Hepatocyte (in vitro differentiated cells): Measurements from ENCODE around the gene OOEP. TPM values are rescaled to one million over a fixed set of nuclear protein-coding genes. Genes with fewer than 3 reads are reported as not detected.

Experiments
- DNase-seq: peaks from one replicate; pipeline ENCODE4 v3.0.0-alpha.2; 2016; ENCODE audit warnings: low spot score
- H2AFZ ChIP-seq: fragments of 200-600 bp; sonication (generic); 2 replicates; pipeline ENCODE4 v1.6.0; 2016; ENCODE audit warnings: antibody characterized with exemption, mild to moderate bottlenecking
- H3K27ac ChIP-seq: fragments of 200-600 bp; sonication (generic); 2 replicates; pipeline ENCODE4 v1.5.1; 2016; ENCODE audit warnings: mild to moderate bottlenecking
- H3K27me3 ChIP-seq: fragments of 200-600 bp; sonication (generic); 2 replicates; pipeline ENCODE4 v1.6.1; 2016
- H3K36me3 ChIP-seq: fragments of 200-600 bp; sonication (generic); replicated peaks from 2 replicates; pipeline ENCODE4 v1.5.1; 2016; ENCODE audit warnings: low read depth; ENCODE audit not compliant: insufficient read depth
- H3K4me1 ChIP-seq: fragments of 200-600 bp; sonication (generic); 2 replicates; pipeline ENCODE4 v1.5.1; 2016; ENCODE audit warnings: mild to moderate bottlenecking, moderate library complexity; ENCODE audit not compliant: insufficient read depth
- H3K4me2 ChIP-seq: fragments of 200-600 bp; sonication (generic); 2 replicates; pipeline ENCODE4 v1.6.0; 2016
- H3K4me3 ChIP-seq: fragments of 200-600 bp; sonication (generic); 2 replicates; pipeline ENCODE4 v1.5.1; 2016; ENCODE audit warnings: mild to moderate bottlenecking
- H3K79me2 ChIP-seq: fragments of 200-600 bp; sonication (generic); 2 replicates; pipeline ENCODE4 v1.6.0; 2017; ENCODE audit warnings: mild to moderate bottlenecking
- H3K9me2 ChIP-seq: fragments of 200-600 bp; sonication (generic); replicated peaks from 2 replicates; pipeline ENCODE4 v1.6.0; 2017; ENCODE audit warnings: mild to moderate bottlenecking; ENCODE audit not compliant: insufficient read depth
- H3K9me3 ChIP-seq: fragments of 200-600 bp; sonication (generic); 2 replicates; pipeline ENCODE4 v1.5.1; 2016; ENCODE audit warnings: low read depth, mild to moderate bottlenecking
- H4K20me1 ChIP-seq: fragments of 200-600 bp; sonication (generic); 2 replicates; pipeline ENCODE4 v1.6.0; 2016; ENCODE audit warnings: mild to moderate bottlenecking; ENCODE audit not compliant: insufficient read depth, poor library complexity, severe bottlenecking
- CTCF ChIP-seq: fragments of 200-600 bp; sonication (generic); IDR thresholded peaks from 2 replicates; pipeline ENCODE4 v1.5.1; 2016; ENCODE audit warnings: antibody characterized with exemption, mild to moderate bottlenecking; ENCODE audit not compliant: poor library complexity
- EZH2 ChIP-seq: fragments of 200-600 bp; sonication (generic); IDR thresholded peaks from 2 replicates; pipeline ENCODE4 v1.6.1; 2016; ENCODE audit warnings: antibody characterized with exemption, mild to moderate bottlenecking, borderline replicate concordance
- EZH2phosphoT487 ChIP-seq: fragments of 200-600 bp; sonication (generic); IDR thresholded peaks from one replicate; pipeline ENCODE4 v1.6.1; 2018; ENCODE audit warnings: antibody characterized with exemption, mild to moderate bottlenecking, low read depth, moderate library complexity; ENCODE audit not compliant: unreplicated experiment, severe bottlenecking
- WGBS: methylation state at CpG from one replicate; pipeline ENCODE4 v1.1.6; 2016; ENCODE audit warnings: low lambda C conversion rate; ENCODE audit errors: missing lambda C conversion rate; 5-methylcytosine and 5-hydroxymethylcytosine counted together
- polyA plus RNA-seq: library from polyadenylated mRNA; unstranded; fragments of >200 nt; fragmentation: Nextera tagmentation; extraction: Ambion mirVana; gene quantifications from 2 replicates; pipeline ENCODE4 v1.2.1, GENCODE V29; 2016
- total RNA-seq: library from RNA; depleted of rRNA; stranded (reverse); fragments of >200 nt; gene quantifications from 2 replicates; pipeline ENCODE4 v1.2.3, GENCODE V29; 2014

Gene OOEP
- total and polyA plus RNA-seq, 2 experiments from 2014 or later: not detected

GRCh38 chr6:73409395-73409794 is 39.7 kb upstream of the OOEP start:
- Histone ChIP-seq H3K9me2 (no peaks in the 10 kb centered on the region), H3K27ac (no peak overlapping the region), H3K4me2 (no peak overlapping the region), H3K79me2 (no peaks in the 10 kb centered on the region), H3K4me3 (no peak overlapping the region), H3K36me3 (no peaks in the 10 kb centered on the region), H3K9me3 (no peaks in the 10 kb centered on the region), H3K4me1 (no peaks in the 10 kb centered on the region), H3K27me3 (no peaks in the 10 kb centered on the region), H2AFZ (no peak overlapping the region), H4K20me1 (no peaks in the 10 kb centered on the region)
- no peak for DNase-seq
- no peak for TF ChIP-seq CTCF
- no peak for TF ChIP-seq EZH2
- 75% methylated on average over 1 of the region's 1 CpG for WGBS

GRCh38 chr6:73400656-73401055 is 31.0 kb upstream of the OOEP start:
- Histone ChIP-seq H3K4me1 (no peaks in the 10 kb centered on the region), H3K4me2 (no peak overlapping the region)
- DNase-seq: no peak

GRCh38 chr6:73395875-73396274 is 26.2 kb upstream of the OOEP start:
- Histone ChIP-seq H3K4me2 (no peak overlapping the region), H2AFZ (no peak overlapping the region), H3K79me2 (no peaks in the 10 kb centered on the region), H4K20me1 (no peaks in the 10 kb centered on the region), H3K4me1 (no peaks in the 10 kb centered on the region), H3K36me3 (no peaks in the 10 kb centered on the region), H3K27me3 (no peaks in the 10 kb centered on the region), H3K27ac (no peak overlapping the region), H3K9me2 (no peaks in the 10 kb centered on the region), H3K4me3 (no peak overlapping the region), H3K9me3 (no peaks in the 10 kb centered on the region)
- WGBS: 94% methylated on average over 10 of the region's 10 CpGs
- TF ChIP-seq EZH2phosphoT487: no peak
- TF ChIP-seq EZH2: no peak
- TF ChIP-seq CTCF: no peak
- DNase-seq: no peak

More at GRCh38 chr6:73400656-73401055, 31.0 kb upstream of the OOEP start:
- Histone ChIP-seq H3K27ac (no peak overlapping the region), H3K9me3 (no peaks in the 10 kb centered on the region), H3K79me2 (no peaks in the 10 kb centered on the region), H2AFZ (no peak overlapping the region), H3K36me3 (no peaks in the 10 kb centered on the region), H3K9me2 (no peaks in the 10 kb centered on the region), H3K27me3 (no peaks in the 10 kb centered on the region), H3K4me3 (no peak overlapping the region), H4K20me1 (no peaks in the 10 kb centered on the region)
- TF ChIP-seq CTCF (no peak), EZH2phosphoT487 (no peak), EZH2 (no peak)
